ENCODE data around the gene NHEJ1. TPM values are rescaled to one million over a fixed set of nuclear protein-coding genes. Genes with fewer than 3 reads are reported as not detected.

The NHEJ1 gene
- total RNA-seq, 1 donor from 2014 or later = 17.7 TPM

GRCh38 chr2:219084791-219085190 lies 75.8 kb downstream of the NHEJ1 start:
- intact Hi-C loops (cut with DNase I) = no loop called here

GRCh38 chr2:219082332-219082958 lies 78.2 kb downstream of the NHEJ1 start:
- intact Hi-C loops (cut with DNase I) = no loop called here
- no peak for DNase-seq (ENCODE audit: extremely low spot score in 2 of 2)
- TF ChIP-seq CTCF (IDR thresholded peaks at IDR 0.05) (no peak), POLR2A (IDR thresholded peaks at IDR 0.05) (no peak), POLR2AphosphoS5 (IDR thresholded peaks at IDR 0.05; ENCODE audit: insufficient read depth in 1 of 2, low read depth in 1 of 2) (no peak)
- Histone ChIP-seq H3K4me1 (peaks cover 4% of the 10 kb centered on the region), H3K36me3 (peaks cover 0 to 7% of the 10 kb centered on the region in 2 donors), H3K9me3 (no peaks in the 10 kb centered on the region), H3K27me3 (no peaks in the 10 kb centered on the region), H3K4me3 (no peak overlapping the region), H3K27ac (no peak overlapping the region)

More at GRCh38 chr2:219084791-219085190, 75.8 kb downstream of the NHEJ1 start:
- no peak overlapping the region for H3K27ac ChIP-seq
- no peak for DNase-seq (ENCODE audit: extremely low spot score in 2 of 2)
- H3K36me3 ChIP-seq = no peaks in the 10 kb centered on the region
- TF ChIP-seq POLR2A (IDR thresholded peaks at IDR 0.05) (no peak), CTCF (IDR thresholded peaks at IDR 0.05) (no peak), POLR2AphosphoS5 (IDR thresholded peaks at IDR 0.05; ENCODE audit: insufficient read depth in 1 of 2, low read depth in 1 of 2) (no peak)
- H3K4me3 ChIP-seq = no peak overlapping the region
- H3K9me3 ChIP-seq = no peaks in the 10 kb centered on the region
- H3K4me1 ChIP-seq = peaks cover 4% of the 10 kb centered on the region
- no peaks in the 10 kb centered on the region for H3K27me3 ChIP-seq

GRCh38 chr2:219081701-219082331 lies 78.8 kb downstream of the NHEJ1 start:
- H3K4me1 ChIP-seq = peaks cover 4% of the 10 kb centered on the region
- peaks cover 0 to 13% of the 10 kb centered on the region in 2 donors for H3K36me3 ChIP-seq
- intact Hi-C loops (cut with DNase I) = no loop called here
- no peaks in the 10 kb centered on the region for H3K9me3 ChIP-seq
- H3K27me3 ChIP-seq = no peaks in the 10 kb centered on the region
- H3K27ac ChIP-seq = no peak overlapping the region
- DNase-seq (ENCODE audit: extremely low spot score in 2 of 2) = no peak
- H3K4me3 ChIP-seq = no peak overlapping the region
- no peak for TF ChIP-seq POLR2A (IDR thresholded peaks at IDR 0.05)
- TF ChIP-seq POLR2AphosphoS5 (IDR thresholded peaks at IDR 0.05; ENCODE audit: insufficient read depth in 1 of 2, low read depth in 1 of 2) = no peak
- no peak for TF ChIP-seq CTCF (IDR thresholded peaks at IDR 0.05)

GRCh38 chr2:219081096-219081495 lies 79.5 kb downstream of the NHEJ1 start:
- H3K27me3 ChIP-seq = no peaks in the 10 kb centered on the region
- no peaks in the 10 kb centered on the region for H3K9me3 ChIP-seq
- no peak for DNase-seq (ENCODE audit: extremely low spot score in 2 of 2)
- peaks cover 0 to 21% of the 10 kb centered on the region in 2 donors for H3K36me3 ChIP-seq
- TF ChIP-seq POLR2A (IDR thresholded peaks at IDR 0.05) (no peak), POLR2AphosphoS5 (IDR thresholded peaks at IDR 0.05; ENCODE audit: insufficient read depth in 1 of 2, low read depth in 1 of 2) (no peak), CTCF (IDR thresholded peaks at IDR 0.05) (no peak)
- H3K27ac ChIP-seq = no peak overlapping the region
- H3K4me1 ChIP-seq = peaks cover 4% of the 10 kb centered on the region
- intact Hi-C loops (cut with DNase I) = no loop called here
- no peak overlapping the region for H3K4me3 ChIP-seq

- intact Hi-C loops (cut with DNase I) = no loop called here
- peaks cover 4% of the 10 kb centered on the region for H3K4me1 ChIP-seq
- no peaks in the 10 kb centered on the region for H3K9me3 ChIP-seq
- TF ChIP-seq POLR2AphosphoS5 (IDR thresholded peaks at IDR 0.05; ENCODE audit: insufficient read depth in 1 of 2, low read depth in 1 of 2) = no peak
- no peak for TF ChIP-seq CTCF (IDR thresholded peaks at IDR 0.05)
- TF ChIP-seq POLR2A (IDR thresholded peaks at IDR 0.05) = no peak
- no peak overlapping the region for H3K27ac ChIP-seq
- H3K4me3 ChIP-seq = no peak overlapping the region
- H3K36me3 ChIP-seq = peaks cover 0 to 31% of the 10 kb centered on the region in 2 donors
- DNase-seq (ENCODE audit: extremely low spot score in 2 of 2) = no peak
- no peaks in the 10 kb centered on the region for H3K27me3 ChIP-seq
These were observed 81.2 kb downstream of the NHEJ1 start for GRCh38 chr2:219079417-219079816.

All from vagina (tissue), 2 donors.